Stimulated activated CD4-positive, alpha-beta T cell treated with anti-CD3 and anti-CD28 coated beads, Interleukin-4, amount 100 ng/mL, for 1 hour (primary cell): ENCODE data around the gene RASGRF1.
"Not testable (repeated sequence)": the region's sequence is repeated elsewhere in the genome, so short reads cannot be mapped to it uniquely, and the experiment has no call there.

Experiments used
- DNase-seq: peaks from one replicate; pipeline ENCODE4 v3.0.0-alpha.2; 2020

The RASGRF1 gene

DNA sequence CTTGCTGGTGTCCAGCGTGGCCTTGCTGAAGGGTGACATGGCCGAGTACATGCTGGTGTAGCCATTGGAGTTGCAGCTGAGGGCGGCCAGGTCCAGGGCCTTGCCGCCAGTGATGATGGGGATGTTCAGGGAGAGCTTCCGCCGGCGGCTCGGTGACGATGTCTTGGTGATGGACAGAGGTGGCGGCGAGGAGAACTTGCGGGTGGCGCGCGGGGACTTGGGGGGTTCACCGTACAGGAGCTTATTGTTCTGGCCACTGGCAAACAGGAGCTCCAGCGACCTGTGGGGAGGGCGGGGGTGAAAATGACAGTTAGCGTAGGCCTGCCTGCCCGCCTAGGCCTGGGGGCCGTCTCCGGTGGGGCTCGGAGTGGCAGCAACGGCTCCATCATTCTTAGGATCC lies 86.7 kb downstream of the RASGRF1 start:
- DNase-seq, result no peak

- DNase-seq, result no peak
These were observed 87.3 kb downstream of the RASGRF1 start for GRCh38 chr15:79003301-79003700.

GRCh38 chr15:79002581-79002980 lies 88.0 kb downstream of the RASGRF1 start:
- DNase-seq, result no peak

DNA sequence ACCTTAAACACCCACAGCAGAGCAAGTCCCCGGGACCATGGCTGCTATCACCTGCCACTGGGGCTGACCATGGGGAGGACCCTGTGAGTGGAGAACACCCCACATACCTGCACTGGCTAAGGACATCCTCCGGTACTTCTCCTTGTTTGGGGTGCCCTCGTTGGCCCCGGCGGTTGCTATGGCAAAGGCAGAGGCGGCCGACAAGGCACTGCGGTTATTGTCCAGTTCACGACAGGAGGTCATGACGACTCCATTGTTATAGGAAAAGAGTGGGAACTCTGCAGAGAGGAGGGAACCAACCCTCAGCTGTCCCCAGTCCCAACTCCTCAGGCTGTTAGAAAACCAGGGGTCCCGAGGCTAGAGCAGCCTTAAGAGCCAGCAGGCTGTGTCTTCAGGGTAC lies 90.9 kb downstream of the RASGRF1 start:
- DNase-seq, result no peak

DNA sequence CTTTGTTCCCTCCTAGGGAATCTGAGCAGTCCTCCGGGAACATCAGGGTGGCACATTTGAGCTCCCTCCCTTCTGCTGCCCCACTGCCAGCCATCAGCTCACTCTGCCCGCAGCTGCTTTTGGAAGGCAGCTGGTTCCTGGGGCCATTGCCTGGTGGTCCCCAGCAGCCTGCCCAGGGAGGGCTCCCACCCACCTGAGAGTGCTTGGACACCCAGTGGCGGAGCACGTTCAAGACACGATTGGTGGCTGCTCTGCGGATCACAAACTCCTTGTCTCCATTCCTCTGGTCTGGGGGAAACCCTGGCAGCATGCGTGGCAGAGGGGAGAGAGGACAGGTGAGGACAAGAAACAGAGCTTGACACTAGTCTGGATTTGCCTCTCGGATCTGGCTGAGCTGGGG lies 92.1 kb downstream of the RASGRF1 start:
- DNase-seq, result no peak

GRCh38 chr15:78997981-78998499 lies 92.5 kb downstream of the RASGRF1 start:
- no peak for DNase-seq

DNA sequence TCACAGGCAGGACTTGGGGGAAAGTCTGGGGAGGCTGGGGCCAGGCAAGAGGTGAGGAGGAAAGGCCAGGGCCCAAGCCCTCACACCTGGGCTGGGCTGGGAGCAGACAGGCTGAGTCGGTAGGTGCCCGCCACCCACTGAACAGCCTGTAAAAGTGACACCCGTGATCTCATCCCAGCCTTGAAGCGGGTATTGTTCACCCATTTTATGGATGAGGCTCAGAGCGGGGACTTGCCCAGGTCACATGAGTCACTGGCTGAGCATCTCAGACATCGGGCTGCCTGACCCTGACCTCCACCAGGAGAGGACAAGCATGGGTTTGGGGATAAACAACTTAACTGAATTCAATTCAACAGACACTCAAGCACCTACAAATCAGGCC lies 93.7 kb downstream of the RASGRF1 start:
- DNase-seq, result no peak

DNA sequence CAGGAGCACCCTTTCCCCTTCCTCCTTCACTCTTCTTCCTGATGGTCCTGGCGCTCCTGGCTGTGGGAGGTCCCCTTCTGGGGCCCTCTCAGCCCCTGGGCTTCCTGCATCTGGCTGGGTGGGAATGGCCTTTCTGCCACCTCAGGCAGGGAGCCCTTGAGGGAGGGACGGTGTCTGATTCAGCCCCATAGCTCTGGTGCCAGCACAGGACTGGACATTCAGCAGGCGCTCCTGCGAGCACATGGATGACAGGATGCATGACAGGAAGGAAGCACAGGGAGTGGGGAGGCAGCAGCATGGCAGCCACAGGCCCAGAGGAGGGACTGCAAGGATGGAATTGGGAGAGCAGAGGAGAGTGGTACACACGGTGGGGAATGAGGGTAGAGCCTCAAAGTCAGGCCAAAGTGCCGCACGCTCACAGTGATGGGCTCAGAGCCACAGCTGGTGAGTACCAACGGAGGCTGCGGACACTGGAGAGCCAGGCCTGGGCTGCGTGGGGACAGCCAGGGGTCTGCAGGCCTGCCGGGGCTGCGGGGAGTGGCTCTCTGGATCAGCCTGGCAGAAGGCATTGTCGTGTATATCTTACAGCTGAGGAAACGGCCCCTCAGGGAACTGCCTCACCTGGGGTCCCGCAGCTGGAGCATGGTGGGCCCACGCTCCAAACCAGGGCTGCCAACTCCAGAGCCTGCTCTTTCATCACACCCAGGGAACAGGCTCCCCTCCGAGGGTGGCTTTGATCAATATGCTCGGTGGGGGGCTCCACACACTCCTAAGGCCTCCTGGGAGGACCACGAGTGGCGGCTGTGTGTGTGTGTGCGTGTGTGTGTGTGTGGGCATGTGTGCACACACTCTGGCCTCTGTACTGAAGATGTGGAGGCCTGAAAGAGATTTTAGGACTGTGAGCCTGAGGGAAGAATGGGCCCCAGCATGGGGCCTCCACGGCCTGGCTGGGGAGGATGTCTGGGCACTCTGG lies 94.4 kb downstream of the RASGRF1 start:
- DNase-seq, result no peak

DNA sequence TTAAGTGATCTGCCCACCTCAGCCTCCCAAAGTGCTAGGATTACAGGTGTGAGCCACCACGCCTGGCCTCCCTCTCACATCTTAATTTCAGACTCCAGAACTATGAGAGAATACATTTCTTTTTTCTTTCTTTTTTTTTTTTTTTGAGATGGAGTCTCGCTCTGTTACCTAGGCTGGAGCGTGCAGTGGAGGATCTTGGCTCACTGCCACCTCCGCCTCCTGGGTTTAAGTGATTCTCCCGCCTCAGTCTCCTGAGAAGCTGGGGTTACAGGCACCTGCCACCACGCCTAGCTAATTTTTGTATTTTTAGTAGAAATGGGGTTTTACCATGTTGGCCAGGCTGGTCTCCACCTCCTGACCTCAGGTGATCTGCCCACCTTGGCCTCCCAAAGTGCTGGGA lies 95.4 kb downstream of the RASGRF1 start:
- DNase-seq, result not testable (repeated sequence)

GRCh38 chr15:78993931-78994530 lies 96.5 kb downstream of the RASGRF1 start:
- no peak for DNase-seq

- DNase-seq, result no peak
These were observed 97.2 kb downstream of the RASGRF1 start for GRCh38 chr15:78993257-78993930.

- no peak for DNase-seq
These were observed 97.9 kb downstream of the RASGRF1 start for GRCh38 chr15:78992416-78993256.

DNA sequence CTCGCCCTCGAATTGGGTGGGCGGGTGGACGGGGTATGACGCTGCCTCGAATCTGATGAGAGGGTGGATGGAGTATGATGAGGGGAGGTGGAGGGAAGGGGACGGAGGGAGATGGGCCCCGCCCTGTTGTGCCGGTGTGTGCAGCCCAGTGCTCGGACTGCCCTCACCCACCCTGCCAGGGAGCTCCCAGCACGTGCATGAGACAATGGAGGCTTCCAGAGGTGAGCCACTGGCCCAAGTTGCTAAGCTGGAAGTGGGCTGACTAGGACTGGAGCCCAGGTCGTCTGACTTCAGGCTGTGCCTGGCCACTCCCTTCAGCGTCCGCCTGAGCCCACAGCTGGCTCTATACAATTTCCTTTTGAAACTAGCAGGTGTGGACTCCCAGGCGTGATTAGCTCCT lies 98.7 kb downstream of the RASGRF1 start:
- DNase-seq, result no peak

GRCh38 chr15:78991476-78991875 lies 99.1 kb downstream of the RASGRF1 start:
- DNase-seq, result no peak

- no peak for DNase-seq
These were observed 100.3 kb downstream of the RASGRF1 start for GRCh38 chr15:78990278-78990677.

DNA sequence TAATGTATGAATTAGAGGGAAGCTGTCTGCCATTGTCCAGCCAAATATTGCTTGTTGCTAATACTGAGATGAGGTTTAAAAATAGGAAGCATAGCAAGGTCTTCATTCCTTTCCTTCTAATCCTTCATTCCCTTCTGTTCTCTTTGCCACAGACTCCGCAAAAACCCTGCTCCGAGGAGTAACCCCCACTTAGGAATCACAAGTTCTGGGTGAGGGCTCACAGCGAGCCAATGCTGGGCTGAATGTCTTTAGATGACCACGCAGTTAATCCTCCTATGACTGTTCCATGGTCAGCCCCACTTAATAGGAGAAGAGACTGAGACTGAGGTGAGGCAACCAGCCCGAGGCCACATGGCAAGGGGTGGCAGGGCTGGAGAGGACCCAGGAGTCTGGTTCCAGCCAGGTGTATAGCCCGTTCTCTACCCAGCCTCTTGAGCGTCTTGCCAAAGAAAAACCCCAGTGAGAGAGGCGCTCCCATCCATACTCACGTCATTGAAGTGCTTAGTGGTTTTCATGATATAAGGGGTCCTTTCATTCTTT lies 100.8 kb downstream of the RASGRF1 start:
- DNase-seq, result no peak

GRCh38 chr15:78988361-78988911 lies 102.1 kb downstream of the RASGRF1 start:
- DNase-seq, result no peak

- no peak for DNase-seq
These were observed 102.8 kb downstream of the RASGRF1 start for GRCh38 chr15:78987556-78988360.

GRCh38 chr15:78985859-78986475 lies 104.6 kb downstream of the RASGRF1 start:
- DNase-seq, result no peak

DNA sequence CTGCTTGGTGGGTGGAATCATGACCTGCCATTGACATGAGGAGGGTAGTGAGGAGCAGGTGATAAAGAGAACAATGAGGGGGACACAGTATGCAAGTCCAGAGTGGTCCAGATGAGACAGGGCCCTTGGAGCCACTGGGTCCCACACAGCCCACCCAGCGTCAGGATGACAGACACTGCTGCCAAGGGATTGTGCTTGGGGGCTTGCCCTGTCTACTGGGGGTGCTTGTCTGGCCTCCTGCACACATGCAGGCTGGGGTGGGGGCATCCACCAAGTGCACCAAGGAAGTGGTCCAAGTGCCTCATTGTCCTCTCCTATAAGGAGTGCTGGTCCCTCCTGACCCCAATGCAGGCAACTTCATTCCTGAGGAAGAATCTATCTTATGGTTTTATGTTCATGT lies 106.5 kb downstream of the RASGRF1 start:
- no peak for DNase-seq
